H54 (cell line): Measurements from ENCODE around the gene PVALEF.

Experiments
- DNase-seq: peaks from one replicate; pipeline ENCODE4 v3.0.0; 2011; ENCODE audit warnings: low spot score, mixed read lengths; ENCODE audit not compliant: insufficient read length
- FAIRE-seq: peaks from 3 replicates; lab custom pipeline; 2011; peaks lifted over from hg19 to GRCh38; lab: Jason Lieb, UNC
- POLR2A ChIP-seq: IDR thresholded peaks from 2 replicates; pipeline ENCODE4 v1.6.1; 2011; ENCODE audit warnings: low read depth, mild to moderate bottlenecking, low read length

Gene PVALEF

DNA sequence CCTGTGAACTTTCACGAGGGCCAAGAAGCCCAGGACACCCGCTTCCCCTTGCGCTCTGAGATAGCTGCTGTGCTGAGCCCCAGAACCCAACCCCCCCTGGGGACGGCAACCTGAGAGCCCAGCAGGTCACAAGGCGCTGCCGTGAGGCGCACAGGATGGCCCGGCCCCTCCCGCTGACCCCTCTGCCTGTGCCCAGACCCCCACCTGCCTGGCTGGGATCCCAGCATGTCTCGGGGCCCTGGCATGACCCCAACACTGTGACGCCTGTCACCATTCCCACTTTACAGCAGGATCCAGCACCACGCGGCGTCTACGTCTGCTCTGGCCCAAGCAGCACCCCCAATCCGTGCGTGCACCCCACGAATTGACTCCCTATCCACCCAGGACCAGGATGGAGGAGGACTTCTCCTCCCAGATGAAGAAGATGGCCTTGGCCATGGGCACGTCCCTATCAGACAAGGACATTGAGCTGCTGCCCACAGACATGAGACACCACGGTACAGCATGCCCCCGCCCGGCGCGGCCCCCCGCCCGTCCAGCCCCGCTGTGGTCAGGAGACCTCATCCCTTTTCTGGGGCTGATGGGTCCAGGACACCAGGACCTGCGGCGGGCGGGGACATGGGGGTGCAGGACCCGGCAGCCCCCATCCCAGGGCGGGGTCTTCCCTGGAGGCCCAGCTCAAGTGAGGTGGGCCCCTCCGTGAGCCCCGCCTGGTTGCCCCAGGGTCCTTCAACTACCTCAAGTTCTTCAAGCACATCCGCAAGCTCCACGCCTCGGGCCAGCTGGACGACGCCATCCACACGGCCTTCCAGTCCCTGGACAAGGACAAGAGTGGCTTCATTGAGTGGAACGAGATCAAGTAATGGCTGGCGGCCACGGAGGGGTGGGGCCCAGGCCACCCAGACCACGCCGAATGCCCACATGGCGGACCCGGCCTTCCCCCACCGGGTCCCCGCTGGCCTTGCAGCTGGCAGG lies 15.8 kb downstream of the PVALEF start:
- FAIRE-seq (no peak), DNase-seq (no peak)
- no peak for TF ChIP-seq POLR2A

GRCh38 chr17:81181811-81182185 lies 16.5 kb downstream of the PVALEF start:
- no peak for FAIRE-seq
- TF ChIP-seq POLR2A: no peak
- DNase-seq: no peak

DNA sequence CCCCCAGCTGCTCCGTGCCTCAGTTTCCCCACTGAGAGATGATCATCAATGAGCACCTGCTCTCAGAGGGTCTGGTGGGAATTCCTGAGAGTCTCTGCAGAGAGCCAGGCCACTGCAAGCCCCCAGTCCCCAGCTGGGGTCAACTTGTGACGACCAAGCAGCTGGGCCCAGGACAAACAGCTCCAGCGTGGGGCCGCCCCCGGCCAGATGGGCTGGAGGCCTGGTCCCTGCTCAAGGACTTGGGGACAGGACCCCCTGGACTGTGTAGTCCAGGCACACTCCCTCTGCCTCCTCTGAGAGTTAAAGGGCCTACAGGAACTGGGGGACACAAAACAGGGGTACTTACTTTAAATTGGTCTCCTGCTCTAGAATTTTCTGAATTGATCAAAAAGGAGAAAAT lies 17.3 kb downstream of the PVALEF start:
- no peak for TF ChIP-seq POLR2A
- FAIRE-seq (no peak), DNase-seq (no peak)

DNA sequence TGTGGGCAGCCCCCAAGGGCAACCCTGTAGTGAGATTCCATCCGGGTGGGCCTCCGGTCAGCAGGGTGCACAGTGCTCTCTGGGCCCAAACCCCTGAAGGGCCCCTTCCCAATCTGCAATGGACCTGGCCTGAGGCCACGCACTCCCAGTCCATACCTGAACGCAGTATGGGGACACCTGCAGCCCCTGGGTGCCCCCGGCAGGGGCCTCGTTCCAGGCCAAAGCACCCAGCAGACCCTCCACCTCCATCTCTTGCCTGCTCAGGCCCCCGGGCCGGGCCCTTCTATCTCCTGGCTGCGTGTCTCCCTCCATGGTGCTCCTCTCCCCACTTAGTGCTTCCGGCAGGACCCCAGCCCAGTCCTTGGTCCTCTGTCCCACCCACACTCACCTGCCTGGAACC lies 18.0 kb downstream of the PVALEF start:
- no peak for FAIRE-seq
- DNase-seq: no peak
- no peak for TF ChIP-seq POLR2A

DNA sequence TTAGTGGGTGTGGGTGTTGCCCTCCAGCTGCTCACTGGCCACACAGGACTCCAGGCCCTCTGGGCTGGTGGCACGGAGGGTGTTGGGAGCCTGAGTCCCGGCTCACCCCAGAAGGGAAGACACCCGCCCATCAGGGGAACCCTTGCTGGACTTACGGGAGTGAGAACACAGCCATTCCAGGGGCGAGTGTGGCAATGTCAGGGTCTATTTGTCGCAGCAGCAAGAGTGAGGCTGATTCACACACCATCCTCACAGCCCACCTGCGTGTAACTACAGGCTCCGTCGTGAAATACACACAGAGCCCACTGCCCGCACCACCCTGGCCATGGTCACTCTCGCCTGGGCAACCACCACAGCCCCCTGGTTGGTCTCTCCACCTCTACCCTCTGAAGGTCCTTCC lies 18.5 kb downstream of the PVALEF start:
- FAIRE-seq (no peak), DNase-seq (no peak)
- no peak for TF ChIP-seq POLR2A

GRCh38 chr17:81184555-81184954 lies 19.2 kb downstream of the PVALEF start:
- no peak for TF ChIP-seq POLR2A
- FAIRE-seq (no peak), DNase-seq (no peak)

DNA sequence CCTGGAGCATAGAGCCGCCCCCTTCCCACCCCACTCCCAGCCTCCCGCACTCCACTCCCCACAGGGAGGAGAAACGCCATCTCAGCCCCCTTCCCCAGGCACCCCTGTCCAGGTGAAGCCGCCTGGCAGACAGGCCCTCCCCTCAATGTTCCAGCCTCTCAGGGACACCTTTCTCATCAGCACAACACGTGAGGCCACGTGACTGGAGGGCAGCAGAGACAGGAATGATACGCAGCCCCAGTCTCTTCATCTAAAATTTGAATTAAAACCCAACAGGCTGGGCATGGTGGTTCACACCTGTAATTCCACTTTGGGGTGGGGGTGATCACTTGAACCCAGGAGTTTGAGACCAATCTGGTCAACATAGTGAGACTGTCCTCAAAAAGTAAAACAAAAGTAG lies 20.9 kb downstream of the PVALEF start:
- no peak for TF ChIP-seq POLR2A
- FAIRE-seq (no peak), DNase-seq (no peak)

DNA sequence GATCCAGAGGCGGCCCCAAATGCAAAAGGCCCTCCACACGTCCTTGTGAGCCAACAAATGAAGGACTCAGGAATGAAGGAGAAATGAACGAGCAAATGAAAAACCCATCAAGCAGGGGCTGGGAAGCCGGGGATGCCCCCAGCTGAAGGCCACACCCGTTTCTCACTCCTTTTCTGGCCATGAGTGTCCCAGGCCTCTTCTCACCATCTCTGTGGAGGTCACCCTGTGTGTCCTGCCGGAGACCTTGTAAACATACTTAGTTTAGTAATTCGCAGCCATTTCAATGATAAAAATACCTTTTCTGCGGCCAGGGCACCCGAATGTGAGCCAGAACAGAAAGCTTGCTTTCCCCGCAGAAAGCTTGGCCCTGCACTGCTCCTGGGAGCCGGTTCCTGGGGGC lies 21.8 kb downstream of the PVALEF start:
- TF ChIP-seq POLR2A: no peak
- FAIRE-seq: no peak

GRCh38 chr17:81187586-81188490 lies 22.5 kb downstream of the PVALEF start:
- DNase-seq (no peak), FAIRE-seq (no peak)
- TF ChIP-seq POLR2A: no peak

More for the DNA sequence above, 21.8 kb downstream of the PVALEF start:
- DNase-seq: no peak

DNA sequence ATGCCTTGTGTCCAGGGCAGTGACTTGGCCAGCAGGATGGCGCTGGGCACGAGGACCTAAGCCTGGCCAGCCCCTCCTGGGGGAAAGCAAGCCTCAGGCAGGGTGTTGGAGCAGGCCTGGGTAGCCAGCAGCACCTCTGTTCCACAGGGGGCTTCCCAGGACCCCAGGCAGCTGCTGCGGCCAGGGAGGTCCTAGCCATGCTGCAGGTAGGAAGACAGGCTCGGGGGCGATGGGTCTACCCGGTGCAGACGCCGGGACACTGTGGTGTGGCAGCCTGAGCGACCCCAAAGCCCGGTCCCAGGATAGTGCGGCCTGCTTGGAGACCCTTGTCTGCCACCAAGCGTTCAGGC lies 23.2 kb downstream of the PVALEF start:
- FAIRE-seq: no peak
- DNase-seq: no peak
- no peak for TF ChIP-seq POLR2A

GRCh38 chr17:81189016-81189415 lies 23.7 kb downstream of the PVALEF start:
- FAIRE-seq: no peak
- TF ChIP-seq POLR2A: no peak

DNA sequence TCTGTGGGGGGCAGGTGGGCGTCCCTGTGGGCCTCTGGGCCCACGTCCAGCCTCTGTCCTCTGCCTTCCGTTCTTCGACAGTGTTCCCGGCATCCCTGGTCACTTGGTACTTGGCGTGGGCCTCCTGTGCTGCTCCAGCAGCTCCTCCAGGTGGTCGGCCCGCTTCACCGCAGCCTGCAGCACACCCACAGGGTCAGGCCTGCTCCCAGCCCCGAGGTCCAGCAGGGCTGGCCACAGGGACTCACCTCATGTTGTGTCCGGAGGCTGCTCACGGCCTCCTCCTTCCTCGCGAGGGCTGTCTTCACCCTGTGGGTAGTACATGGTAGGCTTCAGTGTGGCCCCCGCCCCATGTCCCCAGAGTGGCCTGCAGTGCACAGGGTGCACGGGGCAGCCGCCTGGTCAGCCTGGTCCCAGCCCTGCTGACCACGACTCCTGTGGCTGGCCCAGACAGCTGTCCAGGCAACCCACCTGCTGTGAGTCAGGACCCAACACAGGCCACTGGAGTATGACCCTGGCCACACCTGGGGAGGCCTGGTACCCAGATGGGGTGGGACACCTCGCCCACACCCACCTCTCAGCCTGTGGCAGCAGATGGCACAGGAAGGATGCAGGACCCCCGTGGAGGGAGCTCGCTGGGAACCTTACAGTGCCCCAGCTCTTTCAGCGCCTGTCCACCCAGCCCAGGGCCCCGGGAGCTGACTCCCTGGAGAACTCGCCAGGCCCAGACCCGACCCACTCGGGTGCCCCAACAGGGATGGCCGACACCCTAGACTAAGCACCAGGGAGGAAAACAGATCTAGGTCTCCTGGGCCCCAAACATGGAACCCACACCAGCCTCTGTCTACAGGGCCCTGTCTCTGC lies 24.6 kb downstream of the PVALEF start:
- DNase-seq (peak; percentile 44), FAIRE-seq (no peak)
- TF ChIP-seq POLR2A: no peak

More at GRCh38 chr17:81189016-81189415, 23.7 kb downstream of the PVALEF start:
- DNase-seq: no peak

- DNase-seq: no peak
- no peak for TF ChIP-seq POLR2A
- no peak for FAIRE-seq
Observed at GRCh38 chr17:81190591-81190990, 25.3 kb downstream of the PVALEF start.

- FAIRE-seq (no peak), DNase-seq (no peak)
- no peak for TF ChIP-seq POLR2A
Observed at GRCh38 chr17:81191116-81191515, 25.8 kb downstream of the PVALEF start.
